Measurements from ENCODE around the gene METRNL.

The METRNL gene

GRCh38 chr17:83099570-83100181 lies 20.3 kb downstream of the METRNL start:
- no peak for DNase-seq (ENCODE audit: low read depth)

GRCh38 chr17:83100220-83100852 lies 20.9 kb downstream of the METRNL start:
- no peak overlapping the region for H3K4me3 ChIP-seq (ENCODE audit: control insufficient read depth, low read depth, low read length)
- DNase-seq (ENCODE audit: low read depth): no peak
- TF ChIP-seq CTCF (IDR thresholded peaks at IDR 0.05; ENCODE audit: control insufficient read depth, insufficient read depth, low read depth, low read length, missing control alignments): no peak

More at GRCh38 chr17:83099570-83100181, 20.3 kb downstream of the METRNL start:
- H3K4me3 ChIP-seq (ENCODE audit: control insufficient read depth, low read depth, low read length): no peak overlapping the region
- TF ChIP-seq CTCF (IDR thresholded peaks at IDR 0.05; ENCODE audit: control insufficient read depth, insufficient read depth, low read depth, low read length, missing control alignments): no peak

- no peak for TF ChIP-seq CTCF (IDR thresholded peaks at IDR 0.05; ENCODE audit: control insufficient read depth, insufficient read depth, low read depth, low read length, missing control alignments)
- no peak for DNase-seq (ENCODE audit: low read depth)
- H3K4me3 ChIP-seq (ENCODE audit: control insufficient read depth, low read depth, low read length): no peak overlapping the region
Observed at GRCh38 chr17:83100853-83101391, 21.5 kb downstream of the METRNL start.

- H3K4me3 ChIP-seq (ENCODE audit: control insufficient read depth, low read depth, low read length): no peak overlapping the region
- no peak for TF ChIP-seq CTCF (IDR thresholded peaks at IDR 0.05; ENCODE audit: control insufficient read depth, insufficient read depth, low read depth, low read length, missing control alignments)
- DNase-seq (ENCODE audit: low read depth): no peak
Observed at GRCh38 chr17:83101805-83102480, 22.5 kb downstream of the METRNL start.

- DNase-seq (ENCODE audit: low read depth): no peak
- no peak for TF ChIP-seq CTCF (IDR thresholded peaks at IDR 0.05; ENCODE audit: control insufficient read depth, insufficient read depth, low read depth, low read length, missing control alignments)
- H3K4me3 ChIP-seq (ENCODE audit: control insufficient read depth, low read depth, low read length): no peak overlapping the region
Observed at GRCh38 chr17:83103200-83103942, 24.0 kb downstream of the METRNL start.

- no peak for DNase-seq (ENCODE audit: low read depth)
- no peak for TF ChIP-seq CTCF (IDR thresholded peaks at IDR 0.05; ENCODE audit: control insufficient read depth, insufficient read depth, low read depth, low read length, missing control alignments)
- H3K4me3 ChIP-seq (ENCODE audit: control insufficient read depth, low read depth, low read length): no peak overlapping the region
Observed at GRCh38 chr17:83103943-83104311, 24.5 kb downstream of the METRNL start.

Measured in AG09309 (cell line).